K562 (cell line): ENCODE measurements around the gene GRB10. TPM values are rescaled to one million over a fixed set of nuclear protein-coding genes. Genes with fewer than 3 reads are reported as not detected.

Experiments
- ATAC-seq: fragments of 200-7000 bp; cut with Tn5 transposase; 3 replicates; pipeline ENCODE4 v1.9.1; 2020; ENCODE audit warnings: moderate library complexity
- BruUV-seq: library from RNA; stranded (reverse); fragments of 400-500 nt; replicated peaks from 2 replicates; lab custom pipeline; 2021; lab: Mats Ljungman, UMichigan
- CTCF ChIA-PET: fragments of 300-600 bp; formaldehyde crosslinking; extraction: SDS; loops from one replicate; lab custom pipeline; 2021; ENCODE audit warnings: low intra/inter-chr PET ratio; lab: Yijun Ruan, JAX
- POLR2A ChIA-PET: fragments of 300-600, 350-650 bp; sonication (Branson Sonifier 250); formaldehyde crosslinking; extraction: SDS; loops from one replicate; lab custom pipeline; 2021; ENCODE audit warnings: antibody characterized with exemption, inconsistent platforms; lab: Yijun Ruan, JAX
- DNase-seq, 4 experiments: peaks; one replicate each; pipeline versions ENCODE4 v3.0.0 to v3.0.0-alpha.2; 2011 to 2018; ENCODE audit warnings: low spot score in 3 of 4, mixed read lengths in 3 of 4; ENCODE audit errors: extremely low read depth in 1 of 4
- FAIRE-seq: peaks from 2 replicates; lab custom pipeline; 2011; peaks lifted over from hg19 to GRCh38; lab: Jason Lieb, UNC
- H2AFZ ChIP-seq: 2 replicates; pipeline ENCODE4 v1.6.0; 2011; ENCODE audit warnings: low read depth, low read length, control low read depth, inconsistent platforms
- H3K27ac ChIP-seq: fragments of 200-600 bp; 3 replicates; pipeline ENCODE4 v1.8.0; 2011; ENCODE audit warnings: low read depth, mild to moderate bottlenecking, control low read depth, inconsistent platforms, low read length, moderate library complexity, mixed read lengths; ENCODE audit errors: extremely low read depth
- H3K27me3 ChIP-seq, 2 experiments: fragments of 300-600 bp in 1 of 2; 2 replicates in 1 of 2; 3 replicates in 1 of 2; pipeline versions ENCODE4 v1.6.0 to v1.8.0; 2011; ENCODE audit warnings: inconsistent platforms in 2 of 2, low read length in 2 of 2, mild to moderate bottlenecking in 1 of 2, mixed read lengths in 1 of 2, moderate library complexity in 1 of 2; ENCODE audit not compliant: control insufficient read depth in 2 of 2, insufficient read depth in 2 of 2
- H3K36me3 ChIP-seq: fragments of 300-600 bp; 3 replicates; pipeline ENCODE4 v1.8.0; 2011; ENCODE audit warnings: mild to moderate bottlenecking, low read length, inconsistent platforms; ENCODE audit not compliant: control insufficient read depth, insufficient read depth
- H3K4me1 ChIP-seq, 2 experiments: fragments of 200-600 bp in 1 of 2; replicated peaks in 1 of 2; 2 replicates in 1 of 2; 3 replicates in 1 of 2; pipeline versions ENCODE4 v1.5.1 to v1.8.0; 2011; ENCODE audit warnings: inconsistent platforms in 2 of 2, low read length in 2 of 2, mild to moderate bottlenecking in 1 of 2, mixed read lengths in 1 of 2, moderate library complexity in 1 of 2; ENCODE audit not compliant: control insufficient read depth in 2 of 2, insufficient read depth in 2 of 2
- H3K4me2 ChIP-seq: 2 replicates; pipeline ENCODE4 v1.6.1; 2011; ENCODE audit warnings: low read length, control low read depth, inconsistent platforms, mixed read lengths; ENCODE audit not compliant: insufficient read depth
- H3K4me3 ChIP-seq: fragments of 200-600 bp; sonication (generic), shearing (Covaris generic); 2 replicates; pipeline ENCODE4 v1.5.1; 2016; ENCODE audit warnings: control low read depth, inconsistent platforms
- H3K79me2 ChIP-seq: fragments of 200-600 bp; 3 replicates; pipeline ENCODE4 v1.8.0; 2011; ENCODE audit warnings: low read length, inconsistent platforms; ENCODE audit not compliant: control insufficient read depth, insufficient read depth
- H3K9ac ChIP-seq, 2 experiments: 2 replicates each; pipeline versions ENCODE4 v1.6.0 to v1.6.1; 2011; ENCODE audit warnings: low read depth in 2 of 2, low read length in 2 of 2, control low read depth in 1 of 2, inconsistent platforms in 1 of 2, mild to moderate bottlenecking in 1 of 2, mixed read lengths in 1 of 2; ENCODE audit not compliant: insufficient read depth in 1 of 2
- H3K9me1 ChIP-seq: one replicate; pipeline ENCODE4 v1.6.0; 2011; ENCODE audit warnings: inconsistent platforms, mild to moderate bottlenecking, low read length, moderate library complexity; ENCODE audit not compliant: control insufficient read depth, insufficient read depth
- H3K9me3 ChIP-seq: replicated peaks from 2 replicates; pipeline ENCODE4 v1.5.1; 2011; ENCODE audit warnings: low read depth, low read length, inconsistent platforms; ENCODE audit not compliant: control insufficient read depth, insufficient read depth
- H4K20me1 ChIP-seq: replicated peaks from 2 replicates; pipeline ENCODE4 v1.6.1; 2011; ENCODE audit warnings: low read length, inconsistent platforms, mixed read lengths; ENCODE audit not compliant: control insufficient read depth, insufficient read depth
- ARID3B ChIP-seq: fragments of 250-450 bp; sonication (Bioruptor Pico); IDR thresholded peaks from 2 replicates; pipeline ENCODE4 v1.4.0; 2020; ENCODE audit warnings: borderline replicate concordance
- ASH1L ChIP-seq: fragments of 450-650 bp; IDR thresholded peaks from 2 replicates; pipeline ENCODE4 v1.6.1; 2018; ENCODE audit warnings: borderline replicate concordance, mild to moderate bottlenecking, low read depth; ENCODE audit not compliant: partially characterized antibody
- CBFA2T3 ChIP-seq: fragments of 450-650 bp; IDR thresholded peaks from 2 replicates; pipeline ENCODE4 v1.6.1; 2017
- DNMT1 ChIP-seq: fragments of 450-650 bp; IDR thresholded peaks from 2 replicates; pipeline ENCODE4 v1.6.1; 2016; ENCODE audit warnings: antibody characterized with exemption, mild to moderate bottlenecking
- IFI16 ChIP-seq: fragments of 250-450 bp; sonication (Bioruptor Pico); IDR thresholded peaks from 2 replicates; pipeline ENCODE4 v2.1.2; 2022; ENCODE audit warnings: mild to moderate bottlenecking, inconsistent platforms
- KDM4B ChIP-seq, 2 experiments: fragments of 450-650 bp in 1 of 2; sonication (generic) in 1 of 2; IDR thresholded peaks; 2 replicates each; pipeline ENCODE4 v1.6.1; 2016 to 2017; ENCODE audit warnings: borderline replicate concordance in 2 of 2, antibody characterized with exemption in 1 of 2, low read depth in 1 of 2, mild to moderate bottlenecking in 1 of 2
- NFIC ChIP-seq: fragments of 450-650 bp; IDR thresholded peaks from 2 replicates; pipeline ENCODE4 v1.6.1; 2017; ENCODE audit warnings: mild to moderate bottlenecking, inconsistent platforms
- NR0B1 ChIP-seq: fragments of 450-650 bp; IDR thresholded peaks from one replicate; pipeline ENCODE4 v1.6.1; 2018; ENCODE audit warnings: mild to moderate bottlenecking, moderate library complexity; ENCODE audit not compliant: partially characterized antibody
- ZNF274 ChIP-seq: IDR thresholded peaks from 2 replicates; pipeline ENCODE4 v1.6.1; 2011; ENCODE audit warnings: low read depth, mild to moderate bottlenecking, low read length, moderate library complexity, borderline replicate concordance
- ZNF76 ChIP-seq: fragments of 250-450 bp; sonication (Bioruptor Pico); IDR thresholded peaks from 2 replicates; pipeline ENCODE4 v1.4.0; 2020; ENCODE audit warnings: mild to moderate bottlenecking, moderate library complexity, borderline replicate concordance
- ZNF780A ChIP-seq: fragments of 250-450 bp; sonication (Bioruptor Pico); IDR thresholded peaks from 2 replicates; pipeline ENCODE4 v1.5.0; 2021; ENCODE audit warnings: mild to moderate bottlenecking
- ZSCAN32 ChIP-seq: fragments of 450-650 bp; formaldehyde crosslinking; IDR thresholded peaks from 2 replicates; pipeline ENCODE4 v1.4.0; 2020; ENCODE audit warnings: mild to moderate bottlenecking, moderate library complexity
- WGBS: fragments of 100-300 bp; shearing (Covaris generic); methylation state at CpG from one replicate; pipeline ENCODE4 v1.1.6; 2016; ENCODE audit warnings: low coverage, mixed read lengths; ENCODE audit not compliant: insufficient coverage; ENCODE audit errors: missing lambda C conversion rate; 5-methylcytosine and 5-hydroxymethylcytosine counted together
- in situ Hi-C: fragments of 300-500 bp; cut with MboI; formaldehyde crosslinking; loops from 4 replicates; pipeline ENCODE4 v1.15.0; 2018; ENCODE audit warnings: inconsistent platforms, mixed read lengths
- intact Hi-C: fragments of 100-400 bp; cut with micrococcal nuclease; formaldehyde crosslinking; loops from 2 replicates; pipeline ENCODE4 v1.14.2; 2022
- polyA plus RNA-seq, 8 experiments: library from polyadenylated mRNA; depleted of rRNA in 4 of 8; stranded (reverse) in 5 of 8; unstranded in 3 of 8; fragments of >200 nt; fragmentation: Nextera tagmentation in 2 of 8; fragmentation: Illumina TruSeq in 1 of 8; extraction: Ambion mirVana in 2 of 8; extraction: Trizol in 1 of 8; gene quantifications; 2 replicates each; pipeline versions ENCODE4 v1.2.1 to v1.2.3, GENCODE V29; 2011 to 2014; ENCODE audit warnings: inconsistent platforms in 1 of 8, missing spikeins in 1 of 8
- total RNA-seq, 7 experiments: library from RNA; depleted of rRNA in 6 of 7; stranded (reverse); fragments of >200 nt in 6 of 7; fragmentation: Illumina TruSeq in 2 of 7; extraction: Trizol in 2 of 7; gene quantifications; 2 replicates each; pipeline versions ENCODE4 v1.2.1 to v1.2.3, GENCODE V29; 2011 to 2021; ENCODE audit warnings: low replicate concordance in 1 of 7
- TF ChIP-seq, protein P1 (sequence below): fragments of 450-650 bp; IDR thresholded peaks from 2 replicates; pipeline ENCODE4 v1.6.1; 2016; ENCODE audit warnings: low read depth

GRB10 gene
- total and polyA plus RNA-seq, 9 of the 15 experiments (the other 6 are each of a cell fraction or from before 2014, with no cell fraction given), result 8.9 to 88.5 (median 40.7) TPM

DNA sequence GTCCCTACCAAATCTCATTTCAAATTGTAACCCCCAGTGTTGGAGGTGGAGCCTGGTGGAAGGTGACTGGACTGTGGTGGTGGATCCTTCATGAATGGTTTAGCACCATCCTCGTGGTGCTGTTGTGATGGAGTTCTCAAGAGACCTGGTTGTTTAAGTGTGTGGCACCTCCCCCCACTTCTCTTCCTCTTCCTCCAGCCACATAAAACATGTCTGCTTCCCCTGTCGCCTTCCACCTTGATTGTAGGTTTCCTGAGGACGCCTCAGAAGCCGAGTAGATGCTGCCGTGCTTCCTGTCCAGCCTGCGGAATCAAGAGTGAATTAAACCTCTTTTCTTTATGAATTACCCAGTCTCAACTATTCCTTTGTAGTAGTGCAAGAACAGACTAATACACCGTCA, 21.0 kb downstream of the GRB10 start:
- ChIA-PET CTCF (no interaction called here), POLR2A (no interaction called here)
- H3K4me3 ChIP-seq, result no peak overlapping the region
- intact Hi-C loops, result no loop called here
- FAIRE-seq, result no peak
- no peaks in the 10 kb centered on the region for H3K9me3 ChIP-seq
- peaks cover 59% of the 10 kb centered on the region for H4K20me1 ChIP-seq
- no peaks in the 10 kb centered on the region for H3K27me3 ChIP-seq
- in situ Hi-C loops, result no loop called here
- peaks cover 0 to 7% of the 10 kb centered on the region in 2 experiments; a peak in 2 of 5 replicates for H3K4me1 ChIP-seq
- no TSS peak for BruUV-seq
- no peak overlapping the region for H3K4me2 ChIP-seq
- H3K27ac ChIP-seq, result no peak overlapping the region
- H3K36me3 ChIP-seq, result peaks cover 9% of the 10 kb centered on the region; the same call in 2 of the 3 replicates
- peaks cover 9% of the 10 kb centered on the region for H3K9me1 ChIP-seq
- no peak for ATAC-seq
- no peak for DNase-seq
- WGBS, result 66% methylated on average over 7 of the region's 7 CpGs
- H2AFZ ChIP-seq, result no peak overlapping the region
- peaks cover 98% of the 10 kb centered on the region for H3K79me2 ChIP-seq
- H3K9ac ChIP-seq, result no peak overlapping the region
- TF ChIP-seq ASH1L (no peak), ZNF274 (no peak), CBFA2T3 (no peak), ZNF76 (no peak), KDM4B (IDR thresholded peaks at IDR 0.05; ENCODE audit: borderline replicate concordance in 2 of 2, low read depth in 1 of 2) (no peak), ARID3B (CRISPR knock-in tag) (no peak), NFIC (no peak), ZSCAN32 (CRISPR knock-in tag) (no peak), ZNF780A (CRISPR knock-in tag) (no peak), DNMT1 (no peak), IFI16 (CRISPR knock-in tag) (no peak), NR0B1 (no peak)
- TF ChIP-seq, protein P1, sequence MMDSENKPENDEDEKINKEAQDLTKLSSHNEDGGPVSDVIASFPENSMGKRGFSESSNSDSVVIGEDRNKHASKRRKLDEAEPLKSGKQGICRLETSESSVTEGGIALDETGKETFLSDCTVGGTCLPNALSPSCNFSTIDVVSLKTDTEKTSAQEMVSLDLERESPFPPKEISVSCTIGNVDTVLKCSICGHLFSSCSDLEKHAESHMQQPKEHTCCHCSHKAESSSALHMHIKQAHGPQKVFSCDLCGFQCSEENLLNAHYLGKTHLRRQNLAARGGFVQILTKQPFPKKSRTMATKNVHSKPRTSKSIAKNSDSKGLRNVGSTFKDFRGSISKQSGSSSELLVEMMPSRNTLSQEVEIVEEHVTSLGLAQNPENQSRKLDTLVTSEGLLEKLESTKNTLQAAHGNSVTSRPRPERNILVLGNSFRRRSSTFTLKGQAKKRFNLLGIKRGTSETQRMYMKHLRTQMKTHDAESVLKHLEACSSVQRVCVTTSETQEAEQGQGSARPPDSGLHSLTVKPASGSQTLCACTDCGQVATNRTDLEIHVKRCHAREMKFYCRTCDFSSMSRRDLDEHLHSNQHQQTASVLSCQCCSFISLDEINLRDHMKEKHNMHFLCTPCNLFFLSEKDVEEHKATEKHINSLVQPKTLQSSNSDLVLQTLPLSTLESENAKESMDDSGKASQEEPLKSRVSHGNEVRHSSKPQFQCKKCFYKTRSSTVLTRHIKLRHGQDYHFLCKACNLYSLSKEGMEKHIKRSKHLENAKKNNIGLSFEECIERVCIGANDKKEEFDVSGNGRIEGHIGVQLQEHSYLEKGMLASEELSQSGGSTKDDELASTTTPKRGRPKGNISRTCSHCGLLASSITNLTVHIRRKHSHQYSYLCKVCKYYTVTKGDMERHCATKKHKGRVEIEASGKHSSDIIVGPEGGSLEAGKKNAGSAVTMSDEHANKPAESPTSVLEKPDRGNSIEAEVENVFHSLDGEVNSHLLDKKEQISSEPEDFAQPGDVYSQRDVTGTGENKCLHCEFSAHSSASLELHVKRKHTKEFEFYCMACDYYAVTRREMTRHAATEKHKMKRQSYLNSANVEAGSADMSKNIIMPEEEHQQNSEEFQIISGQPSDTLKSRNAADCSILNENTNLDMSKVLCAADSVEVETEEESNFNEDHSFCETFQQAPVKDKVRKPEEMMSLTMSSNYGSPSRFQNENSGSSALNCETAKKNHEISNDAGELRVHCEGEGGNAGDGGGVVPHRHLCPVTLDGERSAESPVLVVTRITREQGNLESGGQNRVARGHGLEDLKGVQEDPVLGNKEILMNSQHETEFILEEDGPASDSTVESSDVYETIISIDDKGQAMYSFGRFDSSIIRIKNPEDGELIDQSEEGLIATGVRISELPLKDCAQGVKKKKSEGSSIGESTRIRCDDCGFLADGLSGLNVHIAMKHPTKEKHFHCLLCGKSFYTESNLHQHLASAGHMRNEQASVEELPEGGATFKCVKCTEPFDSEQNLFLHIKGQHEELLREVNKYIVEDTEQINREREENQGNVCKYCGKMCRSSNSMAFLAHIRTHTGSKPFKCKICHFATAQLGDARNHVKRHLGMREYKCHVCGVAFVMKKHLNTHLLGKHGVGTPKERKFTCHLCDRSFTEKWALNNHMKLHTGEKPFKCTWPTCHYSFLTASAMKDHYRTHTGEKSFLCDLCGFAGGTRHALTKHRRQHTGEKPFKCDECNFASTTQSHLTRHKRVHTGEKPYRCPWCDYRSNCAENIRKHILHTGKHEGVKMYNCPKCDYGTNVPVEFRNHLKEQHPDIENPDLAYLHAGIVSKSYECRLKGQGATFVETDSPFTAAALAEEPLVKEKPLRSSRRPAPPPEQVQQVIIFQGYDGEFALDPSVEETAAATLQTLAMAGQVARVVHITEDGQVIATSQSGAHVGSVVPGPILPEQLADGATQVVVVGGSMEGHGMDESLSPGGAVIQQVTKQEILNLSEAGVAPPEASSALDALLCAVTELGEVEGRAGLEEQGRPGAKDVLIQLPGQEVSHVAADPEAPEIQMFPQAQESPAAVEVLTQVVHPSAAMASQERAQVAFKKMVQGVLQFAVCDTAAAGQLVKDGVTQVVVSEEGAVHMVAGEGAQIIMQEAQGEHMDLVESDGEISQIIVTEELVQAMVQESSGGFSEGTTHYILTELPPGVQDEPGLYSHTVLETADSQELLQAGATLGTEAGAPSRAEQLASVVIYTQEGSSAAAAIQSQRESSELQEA, result no peak
